ENCODE results near the gene MYL9.

DNA sequence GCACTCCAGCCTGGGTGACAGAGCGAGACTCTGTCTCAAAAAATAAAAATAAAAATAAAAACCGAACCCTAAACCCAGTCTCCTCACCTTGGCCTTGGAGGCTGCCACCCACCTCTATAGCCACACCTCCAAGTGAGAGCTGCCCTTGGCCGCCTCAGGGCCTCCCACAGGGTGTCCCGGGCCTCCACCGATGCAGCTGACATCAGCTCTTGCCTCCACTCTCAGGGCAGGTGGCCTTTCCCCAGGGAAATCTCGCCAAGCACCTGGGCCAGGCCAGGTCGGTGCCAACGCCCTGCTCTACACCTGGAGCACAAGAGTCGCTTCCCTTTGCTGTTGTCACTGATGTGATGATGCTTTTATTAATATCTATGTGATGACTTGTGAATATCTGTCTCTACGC, 8.9 kb upstream of the MYL9 start:
- TF ChIP-seq CTCF (IDR thresholded peaks at IDR 0.05) (no peak), MAFK (IDR thresholded peaks at IDR 0.05; ENCODE audit: partially characterized antibody) (no peak), REST (IDR thresholded peaks at IDR 0.05) (no peak), RNF2 (IDR thresholded peaks at IDR 0.05; ENCODE audit: borderline replicate concordance, low read depth) (no peak), HDAC2 (IDR thresholded peaks at IDR 0.05) (no peak), ZC3H11A (IDR thresholded peaks at IDR 0.05) (no peak), EP300 (IDR thresholded peaks at IDR 0.05) (no peak), SMC3 (IDR thresholded peaks at IDR 0.05) (no peak), POLR2A (IDR thresholded peaks at IDR 0.05; ENCODE audit: low read length) (no peak), PBX3 (IDR thresholded peaks at IDR 0.05) (no peak), EHMT2 (IDR thresholded peaks at IDR 0.05; ENCODE audit: low read depth) (no peak)

Data from A549 (cell line).